T follicular helper cell (primary cell): ENCODE results near the gene KIAA0930.

Experiments used
- DNase-seq: peaks from one replicate; pipeline ENCODE4 v3.0.0-alpha.2; 2020; ENCODE audit warnings: low read depth

The KIAA0930 gene

GRCh38 chr22:45216133-45217003, 24.3 kb downstream of the KIAA0930 start:
- DNase-seq, result no peak

GRCh38 chr22:45212992-45213751, 27.5 kb downstream of the KIAA0930 start:
- no peak for DNase-seq

- no peak for DNase-seq
Observed at GRCh38 chr22:45212306-45212709, 28.4 kb downstream of the KIAA0930 start.

- DNase-seq, result no peak
Observed at GRCh38 chr22:45211848-45212247, 28.8 kb downstream of the KIAA0930 start.

GRCh38 chr22:45211435-45211834, 29.3 kb downstream of the KIAA0930 start:
- DNase-seq, result no peak

GRCh38 chr22:45210991-45211390, 29.7 kb downstream of the KIAA0930 start:
- DNase-seq, result no peak

- no peak for DNase-seq
Observed at GRCh38 chr22:45210577-45210976, 30.1 kb downstream of the KIAA0930 start.

GRCh38 chr22:45210174-45210573, 30.5 kb downstream of the KIAA0930 start:
- no peak for DNase-seq

- DNase-seq, result peak; percentile 4
Observed at GRCh38 chr22:45208993-45209838, 31.5 kb downstream of the KIAA0930 start.

GRCh38 chr22:45208696-45208992, 32.0 kb downstream of the KIAA0930 start:
- no peak for DNase-seq

- no peak for DNase-seq
Observed at GRCh38 chr22:45207981-45208664, 32.6 kb downstream of the KIAA0930 start.

- DNase-seq, result no peak
Observed at GRCh38 chr22:45207533-45207932, 33.2 kb downstream of the KIAA0930 start.

GRCh38 chr22:45206233-45206632, 34.5 kb downstream of the KIAA0930 start:
- no peak for DNase-seq

- no peak for DNase-seq
Observed at GRCh38 chr22:45205276-45205925, 35.3 kb downstream of the KIAA0930 start.

- DNase-seq, result no peak
Observed at GRCh38 chr22:45204819-45205218, 35.9 kb downstream of the KIAA0930 start.

- no peak for DNase-seq
Observed at GRCh38 chr22:45204241-45204640, 36.5 kb downstream of the KIAA0930 start.

GRCh38 chr22:45203150-45203951, 37.3 kb downstream of the KIAA0930 start:
- no peak for DNase-seq

GRCh38 chr22:45202333-45203149, 38.2 kb downstream of the KIAA0930 start:
- no peak for DNase-seq

GRCh38 chr22:45201678-45202332, 38.9 kb downstream of the KIAA0930 start:
- DNase-seq, result no peak
